ENCODE data around the gene XPO1. TPM values are rescaled to one million over a fixed set of nuclear protein-coding genes. Genes with fewer than 3 reads are reported as not detected.

The XPO1 gene
- total and polyA plus RNA-seq, 4 donors: 15.0 to 149 (median 41.3) TPM

GRCh38 chr2:61431345-61431744, 106.8 kb downstream of the XPO1 start:
- Histone ChIP-seq H3K27me3 (ENCODE audit: control insufficient read depth in 4 of 4, insufficient read depth in 4 of 4, low read length in 3 of 4) (no peaks in the 10 kb centered on the region), H3K9me3 (ENCODE audit: control insufficient read depth in 4 of 4, low read length in 3 of 4) (no peaks in the 10 kb centered on the region), H3K9ac (ENCODE audit: low read depth in 1 of 2, low read length in 2 of 2) (no peak overlapping the region), H3K27ac (ENCODE audit: low read depth in 1 of 2, low read length in 2 of 2) (no peak overlapping the region), H3K36me3 (ENCODE audit: control insufficient read depth in 4 of 4, insufficient read depth in 3 of 4, low read depth in 1 of 4, low read length in 3 of 4) (no peaks in the 10 kb centered on the region), H3K4me1 (ENCODE audit: control insufficient read depth in 4 of 4, insufficient read depth in 4 of 4, low read length in 3 of 4) (peaks cover 5 to 20% (median 14%) of the 10 kb centered on the region in 4 donors), H3K4me3 (ENCODE audit: low read depth in 1 of 3, low read length in 3 of 3) (no peak overlapping the region)
- TF ChIP-seq EGR1 (IDR thresholded peaks at IDR 0.05; ENCODE audit: low read depth in 2 of 2) (no peak), HNF4G (IDR thresholded peaks at IDR 0.05) (no peak), JUND (IDR thresholded peaks at IDR 0.05) (no peak), RAD21 (IDR thresholded peaks at IDR 0.05) (no peak), YY1 (IDR thresholded peaks at IDR 0.05) (no peak), MAX (IDR thresholded peaks at IDR 0.05) (no peak), TAF1 (conservative IDR thresholded peaks at IDR 0.05) (no peak), REST (IDR thresholded peaks at IDR 0.05) (no peak), FOXA2 (IDR thresholded peaks at IDR 0.05) (no peak), ZBTB33 (IDR thresholded peaks at IDR 0.05) (no peak), RXRA (IDR thresholded peaks at IDR 0.05) (no peak), CTCF (IDR thresholded peaks at IDR 0.05; ENCODE audit: low read depth, low read length, missing input control) (no peak), HNF4A (conservative IDR thresholded peaks at IDR 0.05) (no peak), GABPA (IDR thresholded peaks at IDR 0.05 in 1 of 2, conservative IDR thresholded peaks at IDR 0.05 in 1 of 2) (no peak), SP1 (IDR thresholded peaks at IDR 0.05) (no peak)
- WGBS: 96% methylated on average over 5 of the region's 5 CpGs
- DNase-seq (ENCODE audit: low spot score): no peak

Other genes starting within 250 kb of the XPO1 start
- 10 to 100 TPM; 65.9 to 82.7 TPM for gene USP34, start 67.3 kb downstream of the XPO1 start, total RNA-seq
- 10 to 100 TPM; 13.4 to 36.4 TPM for gene USP34, start 67.3 kb downstream of the XPO1 start, polyA plus RNA-seq